ENCODE measurements around the gene OSMR.

- no peak for TF ChIP-seq ATF3 (IDR thresholded peaks at IDR 0.05)
- no peak for TF ChIP-seq CTCF (IDR thresholded peaks at IDR 0.05 in 2 of 3, conservative IDR thresholded peaks at IDR 0.05 in 1 of 3; ENCODE audit: borderline replicate concordance in 1 of 3, insufficient read depth in 1 of 3, low read depth in 2 of 3, low read length in 2 of 3)
- no peak for TF ChIP-seq EZH2 (IDR thresholded peaks at IDR 0.05)
- no peak for TF ChIP-seq REST (IDR thresholded peaks at IDR 0.05; ENCODE audit: low read depth)
- TF ChIP-seq POLR2AphosphoS5 (IDR thresholded peaks at IDR 0.05; ENCODE audit: low read depth, low read length), result no peak
- no peak for TF ChIP-seq TCF7L2 (IDR thresholded peaks at IDR 0.05; ENCODE audit: borderline replicate concordance, extremely low read depth, insufficient read depth, insufficient read length)
- no peak for TF ChIP-seq ZFX (IDR thresholded peaks at IDR 0.05)
- TF ChIP-seq JUND (IDR thresholded peaks at IDR 0.05), result no peak
- no peak for TF ChIP-seq SIN3A (IDR thresholded peaks at IDR 0.05; ENCODE audit: low read depth)
- TF ChIP-seq MAX (IDR thresholded peaks at IDR 0.05), result no peak
- TF ChIP-seq CEBPB (IDR thresholded peaks at IDR 0.05; ENCODE audit: low read depth), result no peak
- TF ChIP-seq EZH2phosphoT487 (IDR thresholded peaks at IDR 0.05; ENCODE audit: borderline replicate concordance), result no peak
- no peak for TF ChIP-seq POLR2A (IDR thresholded peaks at IDR 0.05; ENCODE audit: borderline replicate concordance, extremely low read depth, insufficient read depth, insufficient read length)
- TF ChIP-seq ZBTB33 (IDR thresholded peaks at IDR 0.05; ENCODE audit: extremely low read depth, insufficient replicate concordance, low read length), result no peak
These were observed 18.3 kb upstream of the OSMR start for GRCh38 chr5:38827525-38827924.

Measured in HCT116 (cell line).